NT2/D1 (cell line): ENCODE results near the gene LRRC9.

Experiments used
- DNase-seq: peaks from one replicate; pipeline ENCODE4 v3.0.0-alpha.2; 2011; ENCODE audit warnings: low read depth, low spot score
- H3K27me3 ChIP-seq: 2 replicates; pipeline ENCODE4 v1.6.0; 2011; ENCODE audit warnings: mild to moderate bottlenecking; ENCODE audit not compliant: insufficient read length, insufficient read depth
- H3K36me3 ChIP-seq: 2 replicates; pipeline ENCODE4 v1.6.1; 2011; ENCODE audit warnings: mild to moderate bottlenecking, low read length, mixed read lengths; ENCODE audit not compliant: insufficient read depth, insufficient read length
- H3K4me1 ChIP-seq: 2 replicates; pipeline ENCODE4 v1.5.1; 2011; ENCODE audit not compliant: insufficient read depth, insufficient read length
- H3K4me3 ChIP-seq: 2 replicates; pipeline ENCODE4 v1.5.1; 2011; ENCODE audit warnings: low read depth; ENCODE audit not compliant: insufficient read length
- H3K9ac ChIP-seq: 2 replicates; pipeline ENCODE4 v1.6.0; 2011; ENCODE audit warnings: low read depth; ENCODE audit not compliant: insufficient read length
- H3K9me3 ChIP-seq: 2 replicates; pipeline ENCODE4 v1.5.1; 2011; ENCODE audit warnings: mild to moderate bottlenecking, low read length; ENCODE audit not compliant: insufficient read depth
- SUZ12 ChIP-seq: IDR thresholded peaks from 2 replicates; pipeline ENCODE4 v1.6.1; 2011; ENCODE audit not compliant: insufficient read length, insufficient read depth; ENCODE audit errors: extremely low read depth
- YY1 ChIP-seq: IDR thresholded peaks from 2 replicates; pipeline ENCODE4 v1.6.1; 2011; ENCODE audit not compliant: insufficient read length, insufficient read depth
- ZNF274 ChIP-seq: IDR thresholded peaks from 2 replicates; pipeline ENCODE4 v1.6.1; 2011; ENCODE audit warnings: mild to moderate bottlenecking, low read depth, low read length

The LRRC9 gene

DNA sequence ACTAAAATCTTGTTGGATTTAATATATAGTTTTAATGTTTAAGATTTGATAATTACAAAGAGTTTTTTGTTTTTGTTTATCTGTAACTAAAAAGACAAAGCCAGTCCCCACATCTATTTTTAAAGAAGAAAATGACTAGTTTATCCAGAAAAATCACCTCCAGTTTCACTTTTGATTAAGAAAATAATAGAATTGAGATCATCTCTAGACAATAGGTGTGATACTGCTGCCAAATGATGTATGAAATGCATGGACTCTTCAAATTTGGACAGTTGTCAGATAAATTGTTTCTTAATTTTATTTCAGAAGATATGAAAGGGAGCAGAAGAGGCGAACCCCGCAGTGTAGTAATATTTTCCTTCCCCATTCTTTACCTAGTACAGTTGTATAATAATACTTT lies 191.8 kb downstream of the LRRC9 start:
- no peak for DNase-seq
- no peak for TF ChIP-seq YY1
- no peak for TF ChIP-seq ZNF274
- TF ChIP-seq SUZ12, result no peak

More for the DNA sequence above, 191.8 kb downstream of the LRRC9 start:
- H3K36me3 ChIP-seq, result peaks cover 37% of the 10 kb centered on the region
- H3K4me3 ChIP-seq, result no peak overlapping the region
- H3K9ac ChIP-seq, result no peak overlapping the region
- no peaks in the 10 kb centered on the region for H3K4me1 ChIP-seq
- no peaks in the 10 kb centered on the region for H3K27me3 ChIP-seq
- no peaks in the 10 kb centered on the region for H3K9me3 ChIP-seq
